Measurements from ENCODE around the gene ZFAND3. TPM values are rescaled to one million over a fixed set of nuclear protein-coding genes. Genes with fewer than 3 reads are reported as not detected.

Gene ZFAND3
- total and polyA plus RNA-seq, 10 of the 15 experiments (the other 5 are each of a cell fraction or from before 2014, with no cell fraction given): 0.90 to 34.4 (median 16.3) TPM

DNA sequence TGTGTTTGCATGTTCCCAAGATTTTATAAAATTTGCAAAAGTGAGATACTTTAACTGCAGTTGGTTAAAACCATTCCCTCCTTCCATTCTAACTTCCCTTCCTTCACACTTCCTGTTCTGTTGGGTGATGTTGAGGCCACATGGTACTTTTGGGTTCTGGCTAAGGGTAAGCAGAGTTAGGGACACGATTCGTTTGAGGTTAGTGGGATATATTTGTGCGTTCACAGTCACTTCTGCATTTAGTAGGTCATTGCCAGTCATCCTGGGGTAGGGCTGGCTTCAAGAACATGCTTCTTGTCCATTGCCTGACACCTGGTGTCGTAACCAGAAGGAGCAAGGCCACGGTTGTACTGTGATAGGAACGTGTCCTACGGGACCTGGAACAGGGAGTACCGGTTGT is 340.1 kb downstream of the ZFAND3 start (continued):
- TF ChIP-seq, protein P1, sequence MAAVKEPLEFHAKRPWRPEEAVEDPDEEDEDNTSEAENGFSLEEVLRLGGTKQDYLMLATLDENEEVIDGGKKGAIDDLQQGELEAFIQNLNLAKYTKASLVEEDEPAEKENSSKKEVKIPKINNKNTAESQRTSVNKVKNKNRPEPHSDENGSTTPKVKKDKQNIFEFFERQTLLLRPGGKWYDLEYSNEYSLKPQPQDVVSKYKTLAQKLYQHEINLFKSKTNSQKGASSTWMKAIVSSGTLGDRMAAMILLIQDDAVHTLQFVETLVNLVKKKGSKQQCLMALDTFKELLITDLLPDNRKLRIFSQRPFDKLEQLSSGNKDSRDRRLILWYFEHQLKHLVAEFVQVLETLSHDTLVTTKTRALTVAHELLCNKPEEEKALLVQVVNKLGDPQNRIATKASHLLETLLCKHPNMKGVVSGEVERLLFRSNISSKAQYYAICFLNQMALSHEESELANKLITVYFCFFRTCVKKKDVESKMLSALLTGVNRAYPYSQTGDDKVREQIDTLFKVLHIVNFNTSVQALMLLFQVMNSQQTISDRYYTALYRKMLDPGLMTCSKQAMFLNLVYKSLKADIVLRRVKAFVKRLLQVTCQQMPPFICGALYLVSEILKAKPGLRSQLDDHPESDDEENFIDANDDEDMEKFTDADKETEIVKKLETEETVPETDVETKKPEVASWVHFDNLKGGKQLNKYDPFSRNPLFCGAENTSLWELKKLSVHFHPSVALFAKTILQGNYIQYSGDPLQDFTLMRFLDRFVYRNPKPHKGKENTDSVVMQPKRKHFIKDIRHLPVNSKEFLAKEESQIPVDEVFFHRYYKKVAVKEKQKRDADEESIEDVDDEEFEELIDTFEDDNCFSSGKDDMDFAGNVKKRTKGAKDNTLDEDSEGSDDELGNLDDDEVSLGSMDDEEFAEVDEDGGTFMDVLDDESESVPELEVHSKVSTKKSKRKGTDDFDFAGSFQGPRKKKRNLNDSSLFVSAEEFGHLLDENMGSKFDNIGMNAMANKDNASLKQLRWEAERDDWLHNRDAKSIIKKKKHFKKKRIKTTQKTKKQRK (IDR thresholded peaks at IDR 0.05; ENCODE audit: low read depth, low read length): no peak

DNA sequence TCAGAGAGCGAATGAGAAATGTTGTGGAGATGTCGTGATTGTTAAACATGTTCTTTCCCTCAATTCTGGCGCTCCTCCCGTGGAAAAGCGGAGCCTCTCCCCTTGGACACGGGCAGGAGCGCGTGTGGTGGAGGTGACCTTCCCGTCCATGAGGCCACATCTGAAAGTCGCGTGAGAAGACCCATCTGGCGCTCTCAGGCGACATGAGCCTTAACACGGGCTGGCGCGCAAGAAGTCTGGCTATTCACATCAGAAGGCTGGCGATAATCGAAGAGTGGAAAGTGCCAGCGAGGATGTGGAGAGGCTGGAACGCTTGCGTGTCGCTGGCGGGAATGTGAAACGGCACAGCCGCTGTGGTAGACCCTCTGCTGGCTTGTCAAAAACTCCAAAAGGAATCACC is 341.3 kb downstream of the ZFAND3 start:
- Histone ChIP-seq H3K4me1 (ENCODE audit: control insufficient read depth, insufficient read depth, low read length) (no peaks in the 10 kb centered on the region), H3K4me3 (no peak overlapping the region), H3K79me2 (ENCODE audit: control insufficient read depth, insufficient read depth, low read length) (no peaks in the 10 kb centered on the region), H3K36me3 (ENCODE audit: control insufficient read depth in 2 of 2, insufficient read depth in 2 of 2, low read length in 1 of 2) (peaks cover 0 to 1% of the 10 kb centered on the region in 2 experiments; a peak in 1 of 4 replicates), H4K20me1 (ENCODE audit: control insufficient read depth, insufficient read depth) (no peaks in the 10 kb centered on the region), H3K9ac (ENCODE audit: control insufficient read depth, insufficient read depth, low read length) (no peak overlapping the region), H2AFZ (ENCODE audit: control insufficient read depth, low read depth, low read length) (no peak overlapping the region), H3K27me3 (replicated peaks in 1 of 2; ENCODE audit: control insufficient read depth in 2 of 2, insufficient read depth in 2 of 2, low read length in 1 of 2) (no peaks in the 10 kb centered on the region), H3K27ac (ENCODE audit: control insufficient read depth, insufficient read depth) (no peak overlapping the region), H3K9me3 (replicated peaks; ENCODE audit: control insufficient read depth, insufficient read depth, low read length) (no peaks in the 10 kb centered on the region), H3K4me2 (ENCODE audit: control insufficient read depth, insufficient read depth) (no peak overlapping the region)
- 98% methylated on average over 25 of the region's 25 CpGs for WGBS (ENCODE audit: insufficient coverage, insufficient replicate concordance, low lambda C conversion rate, missing lambda C conversion rate)
- CTCF ChIA-PET: interaction anchor here (0.6 kb wide), 1 partner anchor 88 kb away, joined by 3 read pairs; no protein-coding TSS in a partner anchor
- POLR2A ChIA-PET: no interaction called here
- no TSS peak for BruUV-seq (replicated peaks)
- in situ Hi-C loops (cut with MboI) (no loop called here), intact Hi-C loops (cut with micrococcal nuclease; ENCODE audit: unreplicated experiment) (no loop called here)
- TF ChIP-seq PML (IDR thresholded peaks at IDR 0.05; ENCODE audit: low read length) (no peak), NFYB (IDR thresholded peaks at IDR 0.05; ENCODE audit: insufficient read depth, low read depth, low read length) (no peak), NFIC (IDR thresholded peaks at IDR 0.05; ENCODE audit: low read depth, low read length) (no peak), YBX1 (IDR thresholded peaks at IDR 0.05) (no peak), SREBF1 (IDR thresholded peaks at IDR 0.05; ENCODE audit: low read length) (no peak), HDAC2 (IDR thresholded peaks at IDR 0.05) (no peak), EZH2 (IDR thresholded peaks at IDR 0.05; ENCODE audit: borderline replicate concordance, control insufficient read depth, low read depth, low read length) (no peak), TCF12 (IDR thresholded peaks at IDR 0.05; ENCODE audit: low read depth, low read length) (no peak), BRCA1 (IDR thresholded peaks at IDR 0.05; ENCODE audit: low read depth, low read length) (no peak), ZNF384 (IDR thresholded peaks at IDR 0.05; ENCODE audit: borderline replicate concordance, low read depth, low read length) (no peak), YY1 (IDR thresholded peaks at IDR 0.05; ENCODE audit: low read depth, low read length) (no peak), PAX5 (IDR thresholded peaks at IDR 0.05; ENCODE audit: borderline replicate concordance, low read depth, low read length) (no peak)
- TF ChIP-seq, protein P2, sequence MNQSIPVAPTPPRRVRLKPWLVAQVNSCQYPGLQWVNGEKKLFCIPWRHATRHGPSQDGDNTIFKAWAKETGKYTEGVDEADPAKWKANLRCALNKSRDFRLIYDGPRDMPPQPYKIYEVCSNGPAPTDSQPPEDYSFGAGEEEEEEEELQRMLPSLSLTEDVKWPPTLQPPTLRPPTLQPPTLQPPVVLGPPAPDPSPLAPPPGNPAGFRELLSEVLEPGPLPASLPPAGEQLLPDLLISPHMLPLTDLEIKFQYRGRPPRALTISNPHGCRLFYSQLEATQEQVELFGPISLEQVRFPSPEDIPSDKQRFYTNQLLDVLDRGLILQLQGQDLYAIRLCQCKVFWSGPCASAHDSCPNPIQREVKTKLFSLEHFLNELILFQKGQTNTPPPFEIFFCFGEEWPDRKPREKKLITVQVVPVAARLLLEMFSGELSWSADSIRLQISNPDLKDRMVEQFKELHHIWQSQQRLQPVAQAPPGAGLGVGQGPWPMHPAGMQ (IDR thresholded peaks at IDR 0.05; ENCODE audit: borderline replicate concordance): no peak
- ATAC-seq: no peak
- no peak for DNase-seq (ENCODE audit: low read depth, low spot score)
- SMC1A ChIA-PET (ENCODE audit: uncharacterized antibody, unreplicated experiment): no interaction called here
- RAD21 ChIA-PET (ENCODE audit: unreplicated experiment): no interaction called here
- FAIRE-seq: no peak
